ENCODE measurements around the gene LY6G5B.

DNA sequence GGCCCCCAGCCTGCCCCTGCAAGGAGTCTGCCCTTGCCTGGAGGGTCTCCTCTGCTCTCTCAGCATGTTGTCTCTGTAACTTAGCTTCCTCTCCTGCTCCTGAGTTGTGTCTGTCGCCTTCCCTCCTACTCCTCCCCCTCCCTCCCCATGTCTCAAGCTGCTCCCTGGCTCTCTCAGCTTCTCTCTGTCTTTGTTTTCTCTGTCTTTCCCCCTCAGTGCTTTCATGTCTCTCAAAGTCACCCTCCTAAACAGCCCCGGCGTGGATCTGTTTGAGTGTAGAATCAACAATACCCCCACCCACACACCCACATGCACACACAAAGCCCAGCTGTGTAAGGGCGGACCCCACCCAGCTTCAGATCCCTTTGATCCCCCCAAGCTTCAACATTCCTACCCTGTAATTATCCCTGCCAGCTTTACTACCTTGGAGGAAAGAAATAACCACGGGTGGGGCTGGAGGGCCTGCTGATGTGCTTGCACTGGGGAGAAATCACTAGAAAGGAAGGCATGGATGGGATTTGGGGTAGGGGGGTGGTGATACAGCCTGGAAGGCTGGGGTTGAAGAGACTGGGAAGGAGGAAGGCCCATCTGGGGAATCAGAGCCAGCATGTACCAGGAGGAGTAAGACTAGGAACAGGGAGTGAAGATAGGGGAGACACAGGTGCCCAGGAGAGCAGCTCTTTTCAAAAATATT is 44.4 kb downstream of the LY6G5B start:
- TF ChIP-seq, protein P1, sequence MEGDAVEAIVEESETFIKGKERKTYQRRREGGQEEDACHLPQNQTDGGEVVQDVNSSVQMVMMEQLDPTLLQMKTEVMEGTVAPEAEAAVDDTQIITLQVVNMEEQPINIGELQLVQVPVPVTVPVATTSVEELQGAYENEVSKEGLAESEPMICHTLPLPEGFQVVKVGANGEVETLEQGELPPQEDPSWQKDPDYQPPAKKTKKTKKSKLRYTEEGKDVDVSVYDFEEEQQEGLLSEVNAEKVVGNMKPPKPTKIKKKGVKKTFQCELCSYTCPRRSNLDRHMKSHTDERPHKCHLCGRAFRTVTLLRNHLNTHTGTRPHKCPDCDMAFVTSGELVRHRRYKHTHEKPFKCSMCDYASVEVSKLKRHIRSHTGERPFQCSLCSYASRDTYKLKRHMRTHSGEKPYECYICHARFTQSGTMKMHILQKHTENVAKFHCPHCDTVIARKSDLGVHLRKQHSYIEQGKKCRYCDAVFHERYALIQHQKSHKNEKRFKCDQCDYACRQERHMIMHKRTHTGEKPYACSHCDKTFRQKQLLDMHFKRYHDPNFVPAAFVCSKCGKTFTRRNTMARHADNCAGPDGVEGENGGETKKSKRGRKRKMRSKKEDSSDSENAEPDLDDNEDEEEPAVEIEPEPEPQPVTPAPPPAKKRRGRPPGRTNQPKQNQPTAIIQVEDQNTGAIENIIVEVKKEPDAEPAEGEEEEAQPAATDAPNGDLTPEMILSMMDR (IDR thresholded peaks at IDR 0.05; ENCODE audit: low read length) = no peak
- TF ChIP-seq EZH2 (IDR thresholded peaks at IDR 0.05; ENCODE audit: borderline replicate concordance, low read length) = no peak

Data from OCI-LY1 (cell line).